GM12878 (cell line): ENCODE results near the gene PRIMPOL.

ENCODE experiments used
- ATF3 ChIP-seq: IDR thresholded peaks from 2 replicates; pipeline ENCODE4 v1.6.1; 2011; ENCODE audit warnings: low read depth, mild to moderate bottlenecking, low read length, moderate library complexity, borderline replicate concordance; ENCODE audit errors: extremely low read depth
- BCL3 ChIP-seq: IDR thresholded peaks from 2 replicates; pipeline ENCODE4 v1.6.1; 2011; ENCODE audit warnings: borderline replicate concordance, low read depth, mild to moderate bottlenecking, moderate library complexity, low read length; ENCODE audit not compliant: insufficient read depth, poor library complexity, severe bottlenecking
- BMI1 ChIP-seq: fragments of 450-650 bp; IDR thresholded peaks from 2 replicates; pipeline ENCODE4 v1.6.1; 2016; ENCODE audit warnings: mild to moderate bottlenecking, moderate library complexity, borderline replicate concordance
- CTCF ChIP-seq, 3 experiments: IDR thresholded peaks in 2 of 3; conservative IDR thresholded peaks in 1 of 3; 2 replicates each; pipeline ENCODE4 v1.5.1; 2011; ENCODE audit warnings: low read depth in 3 of 3, low read length in 3 of 3, mild to moderate bottlenecking in 3 of 3, control low read depth in 2 of 3, moderate library complexity in 2 of 3, inconsistent platforms in 1 of 3, mixed read lengths in 1 of 3; ENCODE audit not compliant: control insufficient read depth in 2 of 3, insufficient read depth in 1 of 3; ENCODE audit errors: extremely low read depth in 1 of 3
- DPF2 ChIP-seq: fragments of 450-650 bp; IDR thresholded peaks from 2 replicates; pipeline ENCODE4 v1.6.1; 2017; ENCODE audit warnings: mild to moderate bottlenecking
- ESRRA ChIP-seq: IDR thresholded peaks from 2 replicates; pipeline ENCODE4 v1.6.1; 2012; ENCODE audit warnings: mild to moderate bottlenecking, low read length, improper control_type of control experiment
- FOXK2 ChIP-seq: fragments of 450-650 bp; IDR thresholded peaks from 2 replicates; pipeline ENCODE4 v1.6.1; 2017; ENCODE audit warnings: mild to moderate bottlenecking, moderate library complexity
- NFYB ChIP-seq: IDR thresholded peaks from 2 replicates; pipeline ENCODE4 v1.6.1; 2011; ENCODE audit warnings: low read depth, mild to moderate bottlenecking, low read length, improper control_type of control experiment, moderate library complexity; ENCODE audit not compliant: insufficient read depth
- POLR2A ChIP-seq: IDR thresholded peaks from 2 replicates; pipeline ENCODE4 v1.6.1; 2011; ENCODE audit warnings: low read depth, mild to moderate bottlenecking, low read length
- RCOR1 ChIP-seq: conservative IDR thresholded peaks from 2 replicates; pipeline ENCODE4 v1.6.1; 2012; ENCODE audit warnings: low read depth, low read length, improper control_type of control experiment
- TAF1 ChIP-seq: IDR thresholded peaks from 2 replicates; pipeline ENCODE4 v1.6.1; 2011; ENCODE audit warnings: mild to moderate bottlenecking, low read depth, low read length, borderline replicate concordance
- TARDBP ChIP-seq: IDR thresholded peaks from 2 replicates; pipeline ENCODE4 v1.6.1; 2016; ENCODE audit warnings: borderline replicate concordance
- ZNF24 ChIP-seq: fragments of 450-650 bp; IDR thresholded peaks from 2 replicates; pipeline ENCODE4 v1.6.1; 2017; ENCODE audit warnings: antibody characterized with exemption, mild to moderate bottlenecking

- no peak for TF ChIP-seq BMI1
- TF ChIP-seq CTCF (IDR thresholded peaks at IDR 0.05 in 2 of 3, conservative IDR thresholded peaks at IDR 0.05 in 1 of 3; ENCODE audit: control insufficient read depth in 2 of 3, extremely low read depth in 1 of 3, insufficient read depth in 1 of 3, low read depth in 3 of 3, low read length in 3 of 3): no peak
- no peak for TF ChIP-seq POLR2A
- TF ChIP-seq TAF1: no peak
- TF ChIP-seq TARDBP: no peak
- TF ChIP-seq ESRRA: no peak
- no peak for TF ChIP-seq ATF3
- no peak for TF ChIP-seq NFYB
- no peak for TF ChIP-seq ZNF24
- no peak for TF ChIP-seq FOXK2
- no peak for TF ChIP-seq RCOR1
- no peak for TF ChIP-seq BCL3
- no peak for TF ChIP-seq DPF2
Measured at GRCh38 chr4:184715526-184715925, 66.0 kb downstream of the PRIMPOL start.
